Right atrium auricular region (tissue), 2 donors: ENCODE data around the gene PRPF19. TPM values are rescaled to one million over a fixed set of nuclear protein-coding genes. Genes with fewer than 3 reads are reported as not detected.

Source experiments
- DNase-seq: peaks from one replicate; pipeline ENCODE4 v3.0.0-alpha.2; 2019; ENCODE audit warnings: low spot score
- H3K27ac ChIP-seq, 2 donors: fragments of 200-600 bp; sonication (generic); 1 replicate in 1 of 2; 2 replicates in 1 of 2; pipeline ENCODE4 v1.5.1; 2016 to 2019
- H3K27me3 ChIP-seq, 2 donors: fragments of 200-600 bp; sonication (generic); one replicate each; pipeline versions ENCODE4 v1.5.1 to v1.6.0; 2017 to 2019
- H3K36me3 ChIP-seq: fragments of 200-600 bp; sonication (generic); one replicate; pipeline ENCODE4 v1.5.1; 2016
- H3K4me1 ChIP-seq, 2 donors: fragments of 200-600 bp; sonication (generic); one replicate each; pipeline versions ENCODE4 v1.5.1 to v1.6.0; 2017 to 2019
- H3K4me3 ChIP-seq, 2 donors: fragments of 200-600 bp; sonication (generic); 1 replicate in 1 of 2; 2 replicates in 1 of 2; pipeline ENCODE4 v1.5.1; 2017 to 2019; ENCODE audit warnings: mild to moderate bottlenecking in 1 of 2, moderate library complexity in 1 of 2
- H3K9me3 ChIP-seq, 2 donors: fragments of 200-600 bp; sonication (generic); one replicate each; pipeline ENCODE4 v1.5.1; 2019
- CTCF ChIP-seq, 2 donors: fragments of 200-600 bp; sonication (generic); IDR thresholded peaks; one replicate each; pipeline ENCODE4 v1.5.1; 2019; ENCODE audit warnings: antibody characterized with exemption in 2 of 2
- total RNA-seq, 2 donors: library from RNA; depleted of rRNA; stranded (reverse); fragments of >200 nt; gene quantifications; one replicate each; pipeline ENCODE4 v1.1.0, GENCODE V29; 2016

The PRPF19 gene
- total RNA-seq, 2 donors from 2014 or later: 20.3 to 46.2 TPM

GRCh38 chr11:60908803-60909202 is 2.4 kb upstream of the PRPF19 start:
- Histone ChIP-seq H3K27me3 (no peaks in the 10 kb centered on the region), H3K27ac (no peak overlapping the region), H3K36me3 (no peaks in the 10 kb centered on the region), H3K9me3 (no peaks in the 10 kb centered on the region), H3K4me1 (peaks cover 0 to 49% of the 10 kb centered on the region in 2 donors), H3K4me3 (no peak overlapping the region)
- TF ChIP-seq CTCF (IDR thresholded peaks at IDR 0.05): no peak
- DNase-seq: no peak

- TF ChIP-seq CTCF (IDR thresholded peaks at IDR 0.05): no peak
- H3K4me3 ChIP-seq: peak overlapping the region; percentile 92 to 100
- H3K27ac ChIP-seq: peak overlapping the region; percentile 89 to 97
- DNase-seq: no peak
- H3K36me3 ChIP-seq: peaks cover 26% of the 10 kb centered on the region
- peaks cover 0 to 27% of the 10 kb centered on the region in 2 donors for H3K4me1 ChIP-seq
- H3K9me3 ChIP-seq: no peaks in the 10 kb centered on the region
- H3K27me3 ChIP-seq: no peaks in the 10 kb centered on the region
Observed at GRCh38 chr11:60905551-60906113, 753 bp downstream of the PRPF19 start.

GRCh38 chr11:60905047-60905446 is 1.3 kb downstream of the PRPF19 start:
- H3K4me1 ChIP-seq: peaks cover 0 to 26% of the 10 kb centered on the region in 2 donors
- no peaks in the 10 kb centered on the region for H3K9me3 ChIP-seq
- H3K27me3 ChIP-seq: no peaks in the 10 kb centered on the region
- peak overlapping the region in 1 of 2 donors; percentile 97 for H3K27ac ChIP-seq
- peak overlapping the region in 1 of 2 donors; percentile 100 for H3K4me3 ChIP-seq
- peaks cover 32% of the 10 kb centered on the region for H3K36me3 ChIP-seq
- DNase-seq: no peak
- no peak for TF ChIP-seq CTCF (IDR thresholded peaks at IDR 0.05)

GRCh38 chr11:60902625-60903024 is 3.8 kb downstream of the PRPF19 start:
- no peak for TF ChIP-seq CTCF (IDR thresholded peaks at IDR 0.05)
- DNase-seq: no peak
- H3K4me1 ChIP-seq: peaks cover 0 to 26% of the 10 kb centered on the region in 2 donors

GRCh38 chr11:60900673-60901404 is 5.5 kb downstream of the PRPF19 start:
- no peak for DNase-seq
- Histone ChIP-seq H3K4me3 (no peak overlapping the region), H3K9me3 (no peaks in the 10 kb centered on the region), H3K36me3 (peaks cover 71% of the 10 kb centered on the region), H3K27ac (no peak overlapping the region), H3K4me1 (peaks cover 0 to 18% of the 10 kb centered on the region in 2 donors), H3K27me3 (no peaks in the 10 kb centered on the region)
- TF ChIP-seq CTCF (IDR thresholded peaks at IDR 0.05): no peak

More at GRCh38 chr11:60902625-60903024, 3.8 kb downstream of the PRPF19 start:
- Histone ChIP-seq H3K27ac (no peak overlapping the region), H3K4me3 (no peak overlapping the region), H3K27me3 (no peaks in the 10 kb centered on the region), H3K9me3 (no peaks in the 10 kb centered on the region), H3K36me3 (peaks cover 55% of the 10 kb centered on the region)
